GM23338 (cell line): ENCODE data around the gene ACTA2. TPM values are rescaled to one million over a fixed set of nuclear protein-coding genes. Genes with fewer than 3 reads are reported as not detected.

Experiments
- ATAC-seq: fragments of 200-7000 bp; cut with Tn5 transposase; 3 replicates; pipeline ENCODE4 v1.9.1; 2020
- DNase-seq: peaks from one replicate; pipeline ENCODE4 v3.0.0-alpha.2; 2015; ENCODE audit warnings: low spot score
- H2AFZ ChIP-seq: fragments of 200-600 bp; sonication (generic); 2 replicates; pipeline ENCODE4 v1.8.0; 2016; ENCODE audit warnings: antibody characterized with exemption, mild to moderate bottlenecking, moderate library complexity
- H3F3A ChIP-seq: fragments of 200-600 bp; sonication (generic); replicated peaks from 2 replicates; pipeline ENCODE4 v1.8.0; 2017; ENCODE audit warnings: antibody characterized with exemption, mixed run types, low read depth
- H3K27ac ChIP-seq: fragments of 200-600 bp; sonication (generic); 2 replicates; pipeline ENCODE4 v1.6.1; 2016; ENCODE audit warnings: low read depth
- H3K27me3 ChIP-seq: fragments of 200-600 bp; sonication (generic); 2 replicates; pipeline ENCODE4 v1.8.0; 2016; ENCODE audit warnings: mild to moderate bottlenecking, mixed run types, moderate library complexity; ENCODE audit not compliant: insufficient read depth
- H3K36me3 ChIP-seq: fragments of 200-600 bp; sonication (generic); 2 replicates; pipeline ENCODE4 v1.8.0; 2016; ENCODE audit warnings: mild to moderate bottlenecking; ENCODE audit not compliant: insufficient read depth
- H3K4me1 ChIP-seq: fragments of 200-600 bp; sonication (generic); 2 replicates; pipeline ENCODE4 v1.8.0; 2016; ENCODE audit warnings: mild to moderate bottlenecking, moderate library complexity; ENCODE audit not compliant: insufficient read depth
- H3K4me2 ChIP-seq: fragments of 200-600 bp; sonication (generic); 2 replicates; pipeline ENCODE4 v1.7.1; 2017; ENCODE audit warnings: mixed run types
- H3K4me3 ChIP-seq: fragments of 200-600 bp; sonication (generic); 2 replicates; pipeline ENCODE4 v1.6.1; 2016; ENCODE audit warnings: mixed run types
- H3K79me2 ChIP-seq: fragments of 200-600 bp; sonication (generic); replicated peaks from 2 replicates; pipeline ENCODE4 v1.8.0; 2017; ENCODE audit warnings: mild to moderate bottlenecking; ENCODE audit not compliant: insufficient read depth
- H3K9me2 ChIP-seq: fragments of 200-600 bp; sonication (generic); 2 replicates; pipeline ENCODE4 v1.8.0; 2017; ENCODE audit not compliant: insufficient read depth
- H4K20me1 ChIP-seq: fragments of 200-600 bp; sonication (generic); replicated peaks from 2 replicates; pipeline ENCODE4 v1.8.0; 2017; ENCODE audit warnings: mild to moderate bottlenecking; ENCODE audit not compliant: insufficient read depth
- H3K27ac Mint-ChIP-seq: 2 replicates; pipeline ENCODE4 v1.8.0; 2020; ENCODE audit warnings: inconsistent platforms, mild to moderate bottlenecking, moderate library complexity, mixed read lengths
- H3K27me3 Mint-ChIP-seq: 3 replicates; pipeline ENCODE4 v1.8.0; 2022; ENCODE audit warnings: low read depth, mild to moderate bottlenecking, moderate library complexity, mixed read lengths, inconsistent platforms; ENCODE audit not compliant: insufficient read depth, poor library complexity
- H3K36me3 Mint-ChIP-seq: 3 replicates; pipeline ENCODE4 v1.8.0; 2021; ENCODE audit warnings: low read depth, mild to moderate bottlenecking, inconsistent platforms, moderate library complexity, mixed read lengths
- H3K4me1 Mint-ChIP-seq: 3 replicates; pipeline ENCODE4 v1.8.0; 2020; ENCODE audit warnings: mild to moderate bottlenecking, inconsistent platforms, mixed read lengths
- H3K4me3 Mint-ChIP-seq: 3 replicates; pipeline ENCODE4 v1.8.0; 2021; ENCODE audit warnings: moderate library complexity, mild to moderate bottlenecking, inconsistent platforms, mixed read lengths
- H3K9me3 Mint-ChIP-seq: 3 replicates; pipeline ENCODE4 v1.8.0; 2020; ENCODE audit warnings: moderate library complexity, mild to moderate bottlenecking, inconsistent platforms, mixed read lengths
- CREB1 ChIP-seq: fragments of 250-450 bp; sonication (Bioruptor Pico); IDR thresholded peaks from 2 replicates; pipeline ENCODE4 v1.5.0; 2020; ENCODE audit warnings: low read depth, mild to moderate bottlenecking, moderate library complexity
- JUNB ChIP-seq: IDR thresholded peaks from one replicate; pipeline ENCODE4 v1.6.1; 2016; ENCODE audit warnings: antibody characterized with exemption; ENCODE audit not compliant: unreplicated experiment
- ZNF114 ChIP-seq: fragments of 250-450 bp; sonication (Bioruptor Pico); IDR thresholded peaks from 2 replicates; pipeline ENCODE4 v1.5.0; 2020; ENCODE audit warnings: mild to moderate bottlenecking, moderate library complexity
- polyA plus RNA-seq: library from polyadenylated mRNA; unstranded; fragments of >200 nt; fragmentation: Nextera tagmentation; extraction: Ambion mirVana; gene quantifications from 2 replicates; pipeline ENCODE4 v1.2.1, GENCODE V29; 2016
- total RNA-seq: library from RNA; depleted of rRNA; stranded (reverse); fragments of >200 nt; shearing (Covaris generic); gene quantifications from 2 replicates; pipeline ENCODE4 v1.2.3, GENCODE V29; 2014
- TF ChIP-seq, protein P1 (sequence below): fragments of 250-450 bp; sonication (Bioruptor Pico); IDR thresholded peaks from 2 replicates; pipeline ENCODE4 v1.5.0; 2020; ENCODE audit warnings: mild to moderate bottlenecking, moderate library complexity
- TF ChIP-seq, protein P2 (sequence below): IDR thresholded peaks from one replicate; pipeline ENCODE4 v1.6.1; 2018; ENCODE audit warnings: antibody characterized with exemption; ENCODE audit not compliant: unreplicated experiment

Gene ACTA2
- total and polyA plus RNA-seq, 2 experiments from 2014 or later: 3.4 to 9.4 TPM

DNA sequence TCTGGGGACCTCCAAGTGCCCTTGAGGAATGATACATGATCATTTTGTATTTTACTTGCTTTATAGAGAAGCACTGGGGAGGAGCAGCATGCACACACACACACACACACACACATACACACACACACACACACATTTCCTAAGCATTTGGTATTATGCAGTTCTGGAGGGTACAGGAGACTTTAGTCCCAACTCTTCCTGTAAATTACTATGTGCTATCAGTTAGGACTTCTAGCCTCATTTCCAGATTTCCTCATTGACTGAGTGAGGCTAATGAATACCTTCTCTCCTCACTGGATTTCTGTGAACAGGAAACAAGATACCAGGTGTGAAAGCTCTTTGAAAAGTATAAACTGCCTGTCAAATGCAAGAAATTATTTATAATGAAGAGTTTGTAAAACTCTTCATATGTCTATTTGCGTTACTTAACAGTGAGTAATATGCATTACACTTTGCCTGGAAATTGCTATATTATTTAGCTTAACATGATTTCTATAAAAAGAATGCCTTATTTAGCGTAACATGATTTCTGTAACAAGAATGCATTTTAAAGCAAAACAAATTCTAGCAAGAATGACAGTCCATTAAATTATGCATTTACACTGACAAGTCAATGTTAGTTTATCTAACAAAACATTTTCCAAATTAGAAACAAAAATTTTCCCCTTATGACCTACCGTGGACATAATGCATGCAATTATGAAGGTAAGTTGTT is 34.2 kb downstream of the ACTA2 start:
- TF ChIP-seq, protein P1, sequence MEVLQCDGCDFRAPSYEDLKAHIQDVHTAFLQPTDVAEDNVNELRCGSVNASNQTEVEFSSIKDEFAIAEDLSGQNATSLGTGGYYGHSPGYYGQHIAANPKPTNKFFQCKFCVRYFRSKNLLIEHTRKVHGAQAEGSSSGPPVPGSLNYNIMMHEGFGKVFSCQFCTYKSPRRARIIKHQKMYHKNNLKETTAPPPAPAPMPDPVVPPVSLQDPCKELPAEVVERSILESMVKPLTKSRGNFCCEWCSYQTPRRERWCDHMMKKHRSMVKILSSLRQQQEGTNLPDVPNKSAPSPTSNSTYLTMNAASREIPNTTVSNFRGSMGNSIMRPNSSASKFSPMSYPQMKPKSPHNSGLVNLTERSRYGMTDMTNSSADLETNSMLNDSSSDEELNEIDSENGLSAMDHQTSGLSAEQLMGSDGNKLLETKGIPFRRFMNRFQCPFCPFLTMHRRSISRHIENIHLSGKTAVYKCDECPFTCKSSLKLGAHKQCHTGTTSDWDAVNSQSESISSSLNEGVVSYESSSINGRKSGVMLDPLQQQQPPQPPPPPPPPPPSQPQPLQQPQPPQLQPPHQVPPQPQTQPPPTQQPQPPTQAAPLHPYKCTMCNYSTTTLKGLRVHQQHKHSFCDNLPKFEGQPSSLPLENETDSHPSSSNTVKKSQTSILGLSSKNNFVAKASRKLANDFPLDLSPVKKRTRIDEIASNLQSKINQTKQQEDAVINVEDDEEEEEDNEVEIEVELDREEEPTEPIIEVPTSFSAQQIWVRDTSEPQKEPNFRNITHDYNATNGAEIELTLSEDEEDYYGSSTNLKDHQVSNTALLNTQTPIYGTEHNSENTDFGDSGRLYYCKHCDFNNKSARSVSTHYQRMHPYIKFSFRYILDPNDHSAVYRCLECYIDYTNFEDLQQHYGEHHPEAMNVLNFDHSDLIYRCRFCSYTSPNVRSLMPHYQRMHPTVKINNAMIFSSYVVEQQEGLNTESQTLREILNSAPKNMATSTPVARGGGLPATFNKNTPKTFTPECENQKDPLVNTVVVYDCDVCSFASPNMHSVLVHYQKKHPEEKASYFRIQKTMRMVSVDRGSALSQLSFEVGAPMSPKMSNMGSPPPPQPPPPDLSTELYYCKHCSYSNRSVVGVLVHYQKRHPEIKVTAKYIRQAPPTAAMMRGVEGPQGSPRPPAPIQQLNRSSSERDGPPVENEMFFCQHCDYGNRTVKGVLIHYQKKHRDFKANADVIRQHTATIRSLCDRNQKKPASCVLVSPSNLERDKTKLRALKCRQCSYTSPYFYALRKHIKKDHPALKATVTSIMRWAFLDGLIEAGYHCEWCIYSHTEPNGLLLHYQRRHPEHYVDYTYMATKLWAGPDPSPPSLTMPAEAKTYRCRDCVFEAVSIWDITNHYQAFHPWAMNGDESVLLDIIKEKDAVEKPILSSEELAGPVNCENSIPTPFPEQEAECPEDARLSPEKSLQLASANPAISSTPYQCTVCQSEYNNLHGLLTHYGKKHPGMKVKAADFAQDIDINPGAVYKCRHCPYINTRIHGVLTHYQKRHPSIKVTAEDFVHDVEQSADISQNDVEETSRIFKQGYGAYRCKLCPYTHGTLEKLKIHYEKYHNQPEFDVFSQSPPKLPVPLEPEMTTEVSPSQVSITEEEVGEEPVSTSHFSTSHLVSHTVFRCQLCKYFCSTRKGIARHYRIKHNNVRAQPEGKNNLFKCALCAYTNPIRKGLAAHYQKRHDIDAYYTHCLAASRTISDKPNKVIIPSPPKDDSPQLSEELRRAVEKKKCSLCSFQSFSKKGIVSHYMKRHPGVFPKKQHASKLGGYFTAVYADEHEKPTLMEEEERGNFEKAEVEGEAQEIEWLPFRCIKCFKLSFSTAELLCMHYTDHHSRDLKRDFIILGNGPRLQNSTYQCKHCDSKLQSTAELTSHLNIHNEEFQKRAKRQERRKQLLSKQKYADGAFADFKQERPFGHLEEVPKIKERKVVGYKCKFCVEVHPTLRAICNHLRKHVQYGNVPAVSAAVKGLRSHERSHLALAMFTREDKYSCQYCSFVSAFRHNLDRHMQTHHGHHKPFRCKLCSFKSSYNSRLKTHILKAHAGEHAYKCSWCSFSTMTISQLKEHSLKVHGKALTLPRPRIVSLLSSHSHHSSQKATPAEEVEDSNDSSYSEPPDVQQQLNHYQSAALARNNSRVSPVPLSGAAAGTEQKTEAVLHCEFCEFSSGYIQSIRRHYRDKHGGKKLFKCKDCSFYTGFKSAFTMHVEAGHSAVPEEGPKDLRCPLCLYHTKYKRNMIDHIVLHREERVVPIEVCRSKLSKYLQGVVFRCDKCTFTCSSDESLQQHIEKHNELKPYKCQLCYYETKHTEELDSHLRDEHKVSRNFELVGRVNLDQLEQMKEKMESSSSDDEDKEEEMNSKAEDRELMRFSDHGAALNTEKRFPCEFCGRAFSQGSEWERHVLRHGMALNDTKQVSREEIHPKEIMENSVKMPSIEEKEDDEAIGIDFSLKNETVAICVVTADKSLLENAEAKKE (CRISPR knock-in tag): no peak
- TF ChIP-seq, protein P2, sequence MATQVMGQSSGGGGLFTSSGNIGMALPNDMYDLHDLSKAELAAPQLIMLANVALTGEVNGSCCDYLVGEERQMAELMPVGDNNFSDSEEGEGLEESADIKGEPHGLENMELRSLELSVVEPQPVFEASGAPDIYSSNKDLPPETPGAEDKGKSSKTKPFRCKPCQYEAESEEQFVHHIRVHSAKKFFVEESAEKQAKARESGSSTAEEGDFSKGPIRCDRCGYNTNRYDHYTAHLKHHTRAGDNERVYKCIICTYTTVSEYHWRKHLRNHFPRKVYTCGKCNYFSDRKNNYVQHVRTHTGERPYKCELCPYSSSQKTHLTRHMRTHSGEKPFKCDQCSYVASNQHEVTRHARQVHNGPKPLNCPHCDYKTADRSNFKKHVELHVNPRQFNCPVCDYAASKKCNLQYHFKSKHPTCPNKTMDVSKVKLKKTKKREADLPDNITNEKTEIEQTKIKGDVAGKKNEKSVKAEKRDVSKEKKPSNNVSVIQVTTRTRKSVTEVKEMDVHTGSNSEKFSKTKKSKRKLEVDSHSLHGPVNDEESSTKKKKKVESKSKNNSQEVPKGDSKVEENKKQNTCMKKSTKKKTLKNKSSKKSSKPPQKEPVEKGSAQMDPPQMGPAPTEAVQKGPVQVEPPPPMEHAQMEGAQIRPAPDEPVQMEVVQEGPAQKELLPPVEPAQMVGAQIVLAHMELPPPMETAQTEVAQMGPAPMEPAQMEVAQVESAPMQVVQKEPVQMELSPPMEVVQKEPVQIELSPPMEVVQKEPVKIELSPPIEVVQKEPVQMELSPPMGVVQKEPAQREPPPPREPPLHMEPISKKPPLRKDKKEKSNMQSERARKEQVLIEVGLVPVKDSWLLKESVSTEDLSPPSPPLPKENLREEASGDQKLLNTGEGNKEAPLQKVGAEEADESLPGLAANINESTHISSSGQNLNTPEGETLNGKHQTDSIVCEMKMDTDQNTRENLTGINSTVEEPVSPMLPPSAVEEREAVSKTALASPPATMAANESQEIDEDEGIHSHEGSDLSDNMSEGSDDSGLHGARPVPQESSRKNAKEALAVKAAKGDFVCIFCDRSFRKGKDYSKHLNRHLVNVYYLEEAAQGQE: no peak
- TF ChIP-seq ZNF114 (CRISPR knock-in tag): no peak
- no peak for TF ChIP-seq CREB1 (CRISPR knock-in tag)
- no peak for TF ChIP-seq JUNB
- Mint-ChIP-seq H3K4me3 (no peak overlapping the region), H3K27me3 (no peaks in the 10 kb centered on the region), H3K9me3 (no peaks in the 10 kb centered on the region), H3K36me3 (no peaks in the 10 kb centered on the region), H3K4me1 (no peaks in the 10 kb centered on the region), H3K27ac (no peak overlapping the region)
- ATAC-seq: no peak
- no peak overlapping the region for H3K4me3 ChIP-seq
- H3K27me3 ChIP-seq: no peaks in the 10 kb centered on the region
- H3K4me2 ChIP-seq: no peak overlapping the region
- H3K79me2 ChIP-seq: no peaks in the 10 kb centered on the region
- no peaks in the 10 kb centered on the region for H3K36me3 ChIP-seq
- no peaks in the 10 kb centered on the region for H3K9me2 ChIP-seq
- DNase-seq: no peak
- no peak overlapping the region for H3K27ac ChIP-seq
- no peak overlapping the region for H2AFZ ChIP-seq
- H4K20me1 ChIP-seq: no peaks in the 10 kb centered on the region
- no peaks in the 10 kb centered on the region for H3K4me1 ChIP-seq
- no peaks in the 10 kb centered on the region for H3F3A ChIP-seq
